NCI-H345 treated with DMSO at 0.1 percent for 48 hours (cell line): ENCODE results near the gene GAMT.

ENCODE experiments used
- DNase-seq: peaks from one replicate; lab custom pipeline; 2025; ENCODE audit not compliant: unreplicated experiment; lab: John Stamatoyannopoulos, UW

The GAMT gene

GRCh38 chr19:1401889-1402217 is 511 bp upstream of the GAMT start:
- no peak for DNase-seq

GRCh38 chr19:1400281-1401137 is 833 bp downstream of the GAMT start:
- no peak for DNase-seq

DNA sequence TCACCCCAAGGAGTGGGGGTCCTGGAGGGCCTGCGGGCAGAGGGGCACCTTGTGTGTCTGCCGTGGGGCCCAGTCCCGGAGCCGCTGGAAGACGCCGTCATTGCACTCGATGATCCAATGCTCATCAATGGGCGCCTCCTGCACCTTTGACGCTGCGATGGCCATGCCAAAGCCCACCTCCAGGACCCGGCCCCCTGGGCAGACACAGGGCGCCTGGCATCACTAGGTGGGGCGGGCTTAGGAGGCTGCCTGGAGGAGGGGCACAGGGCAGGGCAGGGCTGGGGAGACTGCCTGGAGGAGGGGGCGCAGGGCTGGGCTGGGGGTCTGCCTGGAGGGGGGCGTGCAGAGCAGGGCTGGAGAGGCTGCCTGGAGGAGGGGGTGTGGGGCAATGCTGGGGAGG is 1.6 kb downstream of the GAMT start:
- no peak for DNase-seq

GRCh38 chr19:1399079-1399478 is 2.3 kb downstream of the GAMT start:
- no peak for DNase-seq

DNA sequence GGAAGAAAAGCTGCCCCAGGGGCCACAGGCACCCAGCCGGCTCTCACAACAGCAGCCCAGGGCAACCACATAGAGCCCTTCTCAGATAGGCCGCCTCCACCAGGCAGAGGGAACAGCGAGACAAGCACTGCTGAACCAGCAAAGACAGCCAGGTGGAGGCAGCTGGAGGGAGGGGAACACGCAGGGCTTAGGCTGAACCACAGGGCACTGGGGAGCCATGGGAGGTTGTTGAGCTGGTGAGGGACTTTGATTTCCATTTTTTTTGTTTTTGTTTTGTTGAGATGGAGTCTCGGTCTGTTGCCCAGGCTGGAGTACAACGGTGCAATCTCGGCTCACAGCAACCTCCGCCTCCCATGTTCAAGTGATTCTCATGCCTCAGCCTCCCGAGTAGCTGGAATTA is 3.5 kb downstream of the GAMT start:
- DNase-seq, result no peak

GRCh38 chr19:1396768-1397679 is 4.3 kb downstream of the GAMT start:
- no peak for DNase-seq

- no peak for DNase-seq
These were observed 5.1 kb downstream of the GAMT start for GRCh38 chr19:1396019-1396767.

GRCh38 chr19:1395194-1396018 is 5.9 kb downstream of the GAMT start:
- no peak for DNase-seq

GRCh38 chr19:1394252-1395193 is 6.8 kb downstream of the GAMT start:
- DNase-seq, result no peak

- DNase-seq, result no peak
These were observed 7.5 kb downstream of the GAMT start for GRCh38 chr19:1393841-1394240.

- no peak for DNase-seq
These were observed 8.3 kb downstream of the GAMT start for GRCh38 chr19:1392939-1393530.

DNA sequence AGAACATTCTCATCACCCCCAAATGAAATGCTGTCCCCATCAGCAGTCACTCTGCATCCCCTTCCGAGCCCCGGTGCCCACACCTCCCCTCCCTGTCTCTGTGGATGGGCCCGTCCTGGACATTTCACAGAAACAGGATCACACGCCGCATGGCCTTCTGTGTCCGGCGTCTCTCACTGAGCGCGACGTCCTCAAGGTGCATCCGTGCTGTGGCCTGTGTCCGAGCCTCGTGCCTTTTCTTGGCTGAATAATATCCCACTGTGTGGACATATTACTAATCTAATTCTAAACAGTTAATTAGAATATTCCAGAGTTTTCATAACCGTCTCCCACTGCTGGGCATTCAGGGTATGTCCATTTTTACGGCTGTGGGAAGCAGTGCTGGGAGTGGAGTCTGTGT is 8.9 kb downstream of the GAMT start:
- DNase-seq, result no peak

DNA sequence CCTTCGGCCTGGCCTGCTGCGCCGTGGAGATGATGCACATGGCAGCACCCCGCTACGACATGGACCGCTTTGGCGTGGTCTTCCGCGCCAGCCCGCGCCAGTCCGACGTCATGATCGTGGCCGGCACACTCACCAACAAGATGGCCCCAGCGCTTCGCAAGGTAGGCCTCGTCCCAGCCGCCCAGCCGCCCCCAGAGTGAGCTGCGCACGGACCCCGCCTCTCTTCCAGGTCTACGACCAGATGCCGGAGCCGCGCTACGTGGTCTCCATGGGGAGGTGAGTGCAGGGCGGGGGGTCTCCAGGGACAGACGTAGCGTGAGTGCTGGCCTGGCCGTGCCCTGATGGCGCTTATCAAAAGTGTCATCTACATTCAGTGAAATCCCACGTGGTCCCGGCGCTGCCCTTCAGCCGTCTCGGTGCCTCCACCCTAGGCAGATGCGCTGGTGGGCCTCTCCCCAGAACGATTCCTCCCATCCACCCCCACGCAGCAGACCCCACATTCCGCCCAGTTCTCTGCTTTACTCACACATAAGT is 10.4 kb downstream of the GAMT start:
- DNase-seq, result no peak

DNA sequence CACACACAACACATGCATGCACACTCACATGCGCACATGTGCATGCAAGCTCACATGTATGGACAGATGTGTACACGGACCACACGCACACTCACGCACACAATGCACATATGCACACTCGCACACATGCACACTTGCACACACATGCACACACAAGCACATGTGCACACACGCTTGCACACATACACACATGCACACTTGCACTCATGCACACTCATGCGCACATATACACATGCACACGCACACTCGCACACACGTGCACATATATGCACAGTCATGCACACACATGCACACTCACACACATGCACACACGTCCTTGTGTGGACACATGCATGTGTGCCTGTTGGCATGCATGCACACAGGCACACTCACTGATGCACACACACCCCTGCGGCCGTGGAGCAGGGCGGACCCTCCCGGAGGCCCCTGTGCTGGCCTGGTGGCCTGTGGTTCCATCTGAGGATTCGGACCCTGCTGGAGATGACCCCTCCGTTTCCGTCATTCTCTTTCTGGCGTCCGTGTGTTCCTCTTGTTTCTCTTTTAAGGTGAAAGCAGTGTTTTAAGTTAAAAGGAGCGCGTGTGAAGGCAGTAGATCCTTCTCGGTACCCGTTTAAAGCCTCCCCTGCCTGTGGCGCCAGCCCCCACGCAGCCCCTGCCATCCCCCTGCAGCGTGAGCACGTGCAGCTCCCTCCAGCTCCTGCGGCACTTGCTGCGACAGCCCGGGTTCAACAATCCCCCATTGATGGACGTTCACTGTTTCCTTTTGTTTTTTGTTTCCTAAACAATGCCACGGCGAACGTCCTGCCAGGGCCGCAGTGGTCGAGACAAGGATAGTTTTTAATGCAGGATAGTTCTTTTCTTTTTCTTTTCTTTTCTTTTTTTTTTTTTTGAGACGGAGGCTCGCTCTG is 12.1 kb downstream of the GAMT start:
- no peak for DNase-seq

DNA sequence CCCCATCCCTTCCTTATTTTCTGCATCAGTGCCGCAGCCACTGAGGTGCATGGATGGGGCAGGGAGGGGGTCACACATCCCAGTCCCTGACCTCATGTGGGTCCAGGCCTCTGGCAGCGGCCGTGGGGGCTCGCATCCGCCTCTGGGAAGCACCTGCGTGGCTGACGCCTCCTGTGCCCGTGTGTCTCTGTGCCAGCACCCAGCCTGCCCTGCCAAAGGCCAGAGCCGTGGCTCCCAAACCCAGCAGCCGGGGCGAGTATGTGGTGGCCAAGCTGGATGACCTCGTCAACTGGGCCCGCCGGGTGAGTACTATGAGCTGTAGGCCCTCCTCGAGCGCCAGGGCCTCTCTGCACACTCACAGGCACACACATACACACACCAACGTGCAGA is 12.7 kb downstream of the GAMT start:
- DNase-seq, result no peak

- DNase-seq, result no peak
These were observed 13.4 kb downstream of the GAMT start for GRCh38 chr19:1387684-1388636.
